ENCODE data around the gene TRIM40. TPM values are rescaled to one million over a fixed set of nuclear protein-coding genes. Genes with fewer than 3 reads are reported as not detected.
"Not testable (repeated sequence)": the region's sequence is repeated elsewhere in the genome, so short reads cannot be mapped to it uniquely, and the experiment has no call there.

Gene TRIM40
- total RNA-seq, 4 donors from 2014 or later, result not detected

DNA sequence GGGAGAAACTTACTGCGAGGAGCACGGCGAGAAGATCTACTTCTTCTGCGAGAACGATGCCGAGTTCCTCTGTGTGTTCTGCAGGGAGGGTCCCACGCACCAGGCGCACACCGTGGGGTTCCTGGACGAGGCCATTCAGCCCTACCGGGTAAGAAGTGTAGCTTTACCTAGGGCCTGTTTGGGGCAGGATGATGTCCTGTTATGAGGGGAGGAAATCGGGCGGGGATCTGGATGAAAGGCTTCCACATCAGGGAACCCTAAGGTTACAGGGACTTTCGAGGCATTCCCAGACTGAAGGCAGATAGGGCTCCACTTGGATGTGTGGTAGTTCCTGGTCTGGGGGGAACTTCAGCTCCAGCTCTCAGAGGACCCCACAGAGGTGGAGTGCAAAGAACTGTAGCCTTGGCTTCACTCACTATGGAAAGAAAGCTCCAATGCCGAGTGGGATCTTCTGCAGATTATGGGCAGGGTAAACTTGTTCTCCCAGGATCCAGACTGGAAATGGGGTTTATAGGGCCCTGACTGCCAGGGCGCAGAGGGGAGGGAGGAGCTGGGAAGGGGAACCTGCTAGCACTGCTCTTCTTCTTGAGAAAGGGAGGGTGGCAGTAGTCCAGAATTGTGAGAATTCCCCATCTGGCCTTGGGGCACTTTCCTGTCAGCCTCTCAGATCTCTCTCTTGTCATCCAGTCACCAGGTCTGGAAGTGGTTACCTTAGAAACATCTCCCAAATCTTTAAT is 28.1 kb downstream of the TRIM40 start:
- H3K4me3 ChIP-seq, result no peak overlapping the region
- intact Hi-C loops (cut with DNase I; ENCODE audit: low total_unique reads), result no loop called here
- no peaks in the 10 kb centered on the region for H3K9me3 ChIP-seq
- DNase-seq, result no peak
- ATAC-seq, result no peak
- H3K27ac ChIP-seq, result no peak overlapping the region
- peaks cover 7 to 10% (median 10%) of the 10 kb centered on the region in 3 donors for H3K27me3 ChIP-seq
- H3K4me1 ChIP-seq, result no peaks in the 10 kb centered on the region
- in situ Hi-C loops (cut with MboI; ENCODE audit: low sequenced_read_pairs in 4 of 4), result loop anchor here in 1 of 4 donors (25.0 kb wide), 1 partner anchor 327 kb away; the partner anchor contains the start of gene HLA-G
- H3K36me3 ChIP-seq, result no peaks in the 10 kb centered on the region
- TF ChIP-seq POLR2A (IDR thresholded peaks at IDR 0.05), result no peak
- TF ChIP-seq, protein P1, sequence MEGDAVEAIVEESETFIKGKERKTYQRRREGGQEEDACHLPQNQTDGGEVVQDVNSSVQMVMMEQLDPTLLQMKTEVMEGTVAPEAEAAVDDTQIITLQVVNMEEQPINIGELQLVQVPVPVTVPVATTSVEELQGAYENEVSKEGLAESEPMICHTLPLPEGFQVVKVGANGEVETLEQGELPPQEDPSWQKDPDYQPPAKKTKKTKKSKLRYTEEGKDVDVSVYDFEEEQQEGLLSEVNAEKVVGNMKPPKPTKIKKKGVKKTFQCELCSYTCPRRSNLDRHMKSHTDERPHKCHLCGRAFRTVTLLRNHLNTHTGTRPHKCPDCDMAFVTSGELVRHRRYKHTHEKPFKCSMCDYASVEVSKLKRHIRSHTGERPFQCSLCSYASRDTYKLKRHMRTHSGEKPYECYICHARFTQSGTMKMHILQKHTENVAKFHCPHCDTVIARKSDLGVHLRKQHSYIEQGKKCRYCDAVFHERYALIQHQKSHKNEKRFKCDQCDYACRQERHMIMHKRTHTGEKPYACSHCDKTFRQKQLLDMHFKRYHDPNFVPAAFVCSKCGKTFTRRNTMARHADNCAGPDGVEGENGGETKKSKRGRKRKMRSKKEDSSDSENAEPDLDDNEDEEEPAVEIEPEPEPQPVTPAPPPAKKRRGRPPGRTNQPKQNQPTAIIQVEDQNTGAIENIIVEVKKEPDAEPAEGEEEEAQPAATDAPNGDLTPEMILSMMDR (IDR thresholded peaks at IDR 0.05 in 4 of 5, conservative IDR thresholded peaks at IDR 0.05 in 1 of 5), result no peak

DNA sequence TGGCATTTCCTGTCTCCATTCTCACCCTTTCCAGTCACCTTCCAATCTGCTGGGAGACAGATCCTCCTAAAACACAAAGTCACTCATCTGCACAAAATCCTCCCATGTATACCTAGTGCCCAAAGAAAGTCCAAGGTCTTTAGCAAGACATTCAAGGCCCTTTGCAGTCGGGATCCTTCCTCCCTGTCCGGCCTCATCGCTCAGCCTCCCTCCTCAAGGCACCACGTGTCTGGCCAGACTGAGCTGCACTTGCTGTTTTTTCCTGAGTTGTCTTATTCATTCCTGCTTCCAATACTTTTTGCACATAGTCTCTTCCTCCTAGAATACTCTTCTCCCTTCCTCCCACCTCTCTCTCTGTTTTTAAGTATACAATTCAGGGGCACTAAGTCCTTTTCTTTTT is 28.8 kb downstream of the TRIM40 start:
- Histone ChIP-seq H3K36me3 (no peaks in the 10 kb centered on the region), H3K4me3 (no peak overlapping the region), H3K4me1 (no peaks in the 10 kb centered on the region), H3K27ac (no peak overlapping the region), H3K9me3 (no peaks in the 10 kb centered on the region), H3K27me3 (peaks cover 7 to 10% (median 10%) of the 10 kb centered on the region in 3 donors)
- in situ Hi-C loops (cut with MboI; ENCODE audit: low sequenced_read_pairs in 4 of 4) (loop anchor here in 1 of 4 donors (25.0 kb wide), 1 partner anchor 327 kb away; the partner anchor contains the start of gene HLA-G), intact Hi-C loops (cut with DNase I; ENCODE audit: low total_unique reads) (no loop called here)
- ATAC-seq, result no peak
- TF ChIP-seq, protein P1 (IDR thresholded peaks at IDR 0.05 in 4 of 5, conservative IDR thresholded peaks at IDR 0.05 in 1 of 5), result no peak
- TF ChIP-seq POLR2A (IDR thresholded peaks at IDR 0.05), result no peak
- DNase-seq, result no peak

DNA sequence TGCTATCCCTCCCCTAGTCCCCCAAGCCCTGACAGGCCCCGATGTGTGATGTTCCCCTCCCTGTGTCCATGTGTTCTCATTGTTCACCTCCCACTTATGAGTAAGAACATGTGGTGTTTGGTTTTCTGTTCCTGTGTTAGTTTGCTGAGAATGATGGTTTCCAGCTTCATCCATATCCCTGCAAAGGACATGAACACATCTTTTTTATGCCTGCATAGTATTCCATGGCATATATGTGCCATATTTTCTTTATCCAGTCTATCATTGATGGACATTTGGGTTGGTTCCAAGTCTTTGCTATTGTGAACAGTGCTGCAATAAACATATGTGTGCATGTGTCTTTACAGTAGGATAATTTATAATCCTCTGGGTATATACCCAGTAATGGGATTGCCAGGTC is 29.3 kb downstream of the TRIM40 start:
- H3K4me1 ChIP-seq; H3K27ac ChIP-seq; H3K9me3 ChIP-seq; H3K4me3 ChIP-seq; DNase-seq; ATAC-seq; intact Hi-C loops (cut with DNase I; ENCODE audit: low total_unique reads); H3K36me3 ChIP-seq: not testable (repeated sequence)
- in situ Hi-C loops (cut with MboI; ENCODE audit: low sequenced_read_pairs in 4 of 4), result loop anchor here in 1 of 4 donors (25.0 kb wide), 1 partner anchor 328 kb away; the partner anchor contains the start of gene HLA-G
- H3K27me3 ChIP-seq, result peaks cover 8 to 11% (median 10%) of the 10 kb centered on the region in 3 donors

DNA sequence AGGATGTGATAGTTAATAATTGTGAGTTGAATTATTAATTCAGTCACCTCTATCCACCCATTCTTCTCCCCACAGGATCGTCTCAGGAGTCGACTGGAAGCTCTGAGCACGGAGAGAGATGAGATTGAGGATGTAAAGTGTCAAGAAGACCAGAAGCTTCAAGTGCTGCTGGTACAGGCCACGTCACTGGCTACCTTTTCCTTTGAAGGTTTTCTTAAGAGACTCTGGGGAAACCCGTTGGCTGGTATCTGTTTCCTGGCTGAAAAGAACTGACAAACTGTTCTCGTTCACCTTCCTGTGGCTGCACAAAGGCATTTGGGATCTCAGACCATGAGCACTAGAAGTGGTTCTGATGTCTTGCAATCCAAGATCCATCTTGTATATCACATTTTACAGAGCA is 31.2 kb downstream of the TRIM40 start:
- in situ Hi-C loops (cut with MboI; ENCODE audit: low sequenced_read_pairs in 4 of 4) (loop anchor here in 1 of 4 donors (25.0 kb wide), 1 partner anchor 330 kb away; the partner anchor contains the start of gene HLA-G), intact Hi-C loops (cut with DNase I; ENCODE audit: low total_unique reads) (no loop called here)
- ATAC-seq (no peak), DNase-seq (no peak)
- H3K36me3 ChIP-seq, result no peaks in the 10 kb centered on the region
- H3K4me3 ChIP-seq, result no peak overlapping the region
- TF ChIP-seq, protein P1 (IDR thresholded peaks at IDR 0.05 in 4 of 5, conservative IDR thresholded peaks at IDR 0.05 in 1 of 5), result no peak
- no peak for TF ChIP-seq POLR2A (IDR thresholded peaks at IDR 0.05)
- no peak overlapping the region for H3K27ac ChIP-seq
- no peaks in the 10 kb centered on the region for H3K9me3 ChIP-seq
- H3K4me1 ChIP-seq, result no peaks in the 10 kb centered on the region
- H3K27me3 ChIP-seq, result peaks cover 27 to 30% (median 28%) of the 10 kb centered on the region in 3 donors

DNA sequence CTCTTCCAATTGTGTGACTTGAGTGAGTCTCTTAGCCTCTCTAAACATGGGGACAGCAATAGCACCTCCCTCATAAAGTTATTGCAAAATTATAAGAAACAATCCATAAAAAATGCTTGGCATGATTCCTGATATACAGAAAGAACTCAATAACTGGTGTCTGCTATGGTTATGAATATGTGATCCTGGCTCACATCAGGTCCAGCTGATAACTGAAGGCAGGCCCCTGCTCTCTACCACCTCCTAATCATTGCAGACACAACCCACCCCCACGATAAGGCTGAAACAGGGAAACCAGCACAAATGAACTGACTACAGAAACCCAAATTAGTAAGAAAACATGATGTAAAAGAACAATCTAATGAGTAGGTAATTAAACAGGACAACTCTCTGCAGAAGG is 32.8 kb downstream of the TRIM40 start:
- H3K27ac ChIP-seq, result no peak overlapping the region
- no peak for DNase-seq
- no peaks in the 10 kb centered on the region for H3K9me3 ChIP-seq
- no peak overlapping the region for H3K4me3 ChIP-seq
- no peaks in the 10 kb centered on the region for H3K36me3 ChIP-seq
- H3K27me3 ChIP-seq, result peaks cover 36 to 40% (median 39%) of the 10 kb centered on the region in 3 donors
- in situ Hi-C loops (cut with MboI; ENCODE audit: low sequenced_read_pairs in 4 of 4), result loop anchor here in 1 of 4 donors (25.0 kb wide), 1 partner anchor 331 kb away; the partner anchor contains the start of gene HLA-G
- H3K4me1 ChIP-seq, result no peaks in the 10 kb centered on the region
- no peak for ATAC-seq
- intact Hi-C loops (cut with DNase I; ENCODE audit: low total_unique reads), result no loop called here
- TF ChIP-seq, protein P1 (IDR thresholded peaks at IDR 0.05 in 4 of 5, conservative IDR thresholded peaks at IDR 0.05 in 1 of 5), result no peak
- TF ChIP-seq POLR2A (IDR thresholded peaks at IDR 0.05), result no peak
